Uterus (tissue), 2 donors: ENCODE measurements around the gene GATA6.

ENCODE experiments used
- POLR2A ChIP-seq, 2 donors: fragments of 450-650 bp; IDR thresholded peaks; one replicate each; pipeline ENCODE4 v1.6.1; 2016; ENCODE audit warnings: antibody characterized with exemption in 2 of 2, mild to moderate bottlenecking in 1 of 2, moderate library complexity in 1 of 2
- TF ChIP-seq, protein P1 (sequence below), 4 experiments: fragments of 200-600 bp in 2 of 4; fragments of 450-650 bp in 2 of 4; sonication (generic) in 2 of 4; IDR thresholded peaks; one replicate each; pipeline ENCODE4 v1.5.1; 2016 to 2019; ENCODE audit warnings: antibody characterized with exemption in 4 of 4, mild to moderate bottlenecking in 2 of 4, moderate library complexity in 1 of 4

DNA sequence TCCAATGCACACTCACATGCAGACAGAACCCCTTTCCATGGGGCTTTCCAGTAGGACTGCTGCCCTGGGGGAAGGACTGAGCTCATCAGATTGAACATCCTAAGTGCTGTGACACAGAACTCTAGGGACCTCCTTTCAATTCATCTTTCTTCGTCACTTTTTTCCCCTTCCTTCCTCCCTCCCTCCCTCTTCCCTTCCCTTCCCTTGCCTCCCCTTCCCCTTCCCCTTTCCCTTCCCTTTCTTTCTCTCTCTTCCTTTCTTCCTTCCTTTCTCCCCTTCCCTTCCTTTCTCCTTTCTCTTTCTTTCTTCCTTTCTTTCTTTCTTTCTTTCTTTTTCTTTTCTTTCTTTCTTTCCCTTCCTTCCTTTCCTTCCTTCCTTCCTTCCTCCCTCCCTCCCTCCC, 39.6 kb upstream of the GATA6 start:
- TF ChIP-seq, protein P1, sequence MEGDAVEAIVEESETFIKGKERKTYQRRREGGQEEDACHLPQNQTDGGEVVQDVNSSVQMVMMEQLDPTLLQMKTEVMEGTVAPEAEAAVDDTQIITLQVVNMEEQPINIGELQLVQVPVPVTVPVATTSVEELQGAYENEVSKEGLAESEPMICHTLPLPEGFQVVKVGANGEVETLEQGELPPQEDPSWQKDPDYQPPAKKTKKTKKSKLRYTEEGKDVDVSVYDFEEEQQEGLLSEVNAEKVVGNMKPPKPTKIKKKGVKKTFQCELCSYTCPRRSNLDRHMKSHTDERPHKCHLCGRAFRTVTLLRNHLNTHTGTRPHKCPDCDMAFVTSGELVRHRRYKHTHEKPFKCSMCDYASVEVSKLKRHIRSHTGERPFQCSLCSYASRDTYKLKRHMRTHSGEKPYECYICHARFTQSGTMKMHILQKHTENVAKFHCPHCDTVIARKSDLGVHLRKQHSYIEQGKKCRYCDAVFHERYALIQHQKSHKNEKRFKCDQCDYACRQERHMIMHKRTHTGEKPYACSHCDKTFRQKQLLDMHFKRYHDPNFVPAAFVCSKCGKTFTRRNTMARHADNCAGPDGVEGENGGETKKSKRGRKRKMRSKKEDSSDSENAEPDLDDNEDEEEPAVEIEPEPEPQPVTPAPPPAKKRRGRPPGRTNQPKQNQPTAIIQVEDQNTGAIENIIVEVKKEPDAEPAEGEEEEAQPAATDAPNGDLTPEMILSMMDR (IDR thresholded peaks at IDR 0.05): no peak
- no peak for TF ChIP-seq POLR2A (IDR thresholded peaks at IDR 0.05)
